Activated CD4-positive, alpha-beta T cell treated with anti-CD3 and anti-CD28 coated beads, Interleukin-2, amount 50 U/mL, for 4 hours (primary cell): Measurements from ENCODE around the gene CALHM6.
A peak's percentile ranks its signal among the peaks of the same experiment; 100 is the strongest.

ENCODE experiments used
- DNase-seq, 2 experiments: peaks; one replicate each; pipeline ENCODE4 v3.0.0-alpha.2; 2020

CALHM6 gene

GRCh38 chr6:116446399-116446798 is 14.8 kb upstream of the CALHM6 start:
- DNase-seq, result no peak

- no peak for DNase-seq
Measured at GRCh38 chr6:116447052-116447451, 14.1 kb upstream of the CALHM6 start.

- DNase-seq, result no peak
Measured at GRCh38 chr6:116447496-116448011, 13.6 kb upstream of the CALHM6 start.

GRCh38 chr6:116449565-116449964 is 11.6 kb upstream of the CALHM6 start:
- DNase-seq, result no peak

- no peak for DNase-seq
Measured at GRCh38 chr6:116450185-116450710, 10.9 kb upstream of the CALHM6 start.

- no peak for DNase-seq
Measured at GRCh38 chr6:116450769-116451740, 10.1 kb upstream of the CALHM6 start.

- no peak for DNase-seq
Measured at GRCh38 chr6:116451916-116452315, 9.3 kb upstream of the CALHM6 start.

- no peak for DNase-seq
Measured at GRCh38 chr6:116452531-116452930, 8.6 kb upstream of the CALHM6 start.

GRCh38 chr6:116456106-116456505 is 5.1 kb upstream of the CALHM6 start:
- no peak for DNase-seq

GRCh38 chr6:116456927-116457326 is 4.2 kb upstream of the CALHM6 start:
- no peak for DNase-seq

- DNase-seq, result no peak
Measured at GRCh38 chr6:116458264-116458663, 2.9 kb upstream of the CALHM6 start.

GRCh38 chr6:116459927-116460326 is 1.2 kb upstream of the CALHM6 start:
- DNase-seq, result no peak

GRCh38 chr6:116461932-116462885 is 1.0 kb downstream of the CALHM6 start:
- peak in 1 of 2 experiments; percentile 10 for DNase-seq

- no peak for DNase-seq
Measured at GRCh38 chr6:116463301-116463700, 2.1 kb downstream of the CALHM6 start.

- no peak for DNase-seq
Measured at GRCh38 chr6:116465246-116465645, 4.1 kb downstream of the CALHM6 start.

GRCh38 chr6:116467096-116467495 is 5.9 kb downstream of the CALHM6 start:
- no peak for DNase-seq

GRCh38 chr6:116467514-116467913 is 6.3 kb downstream of the CALHM6 start:
- no peak for DNase-seq

GRCh38 chr6:116468293-116468692 is 7.1 kb downstream of the CALHM6 start:
- DNase-seq, result no peak

GRCh38 chr6:116471531-116471930 is 10.4 kb downstream of the CALHM6 start:
- no peak for DNase-seq

- no peak for DNase-seq
Measured at GRCh38 chr6:116472706-116473105, 11.5 kb downstream of the CALHM6 start.

- DNase-seq, result no peak
Measured at GRCh38 chr6:116475141-116475540, 14.0 kb downstream of the CALHM6 start.

- DNase-seq, result no peak
Measured at GRCh38 chr6:116476002-116476678, 15.0 kb downstream of the CALHM6 start.
